GM21423 (cell line): ENCODE results near the gene IDH2.
A peak's percentile ranks its signal among the peaks of the same experiment; 100 is the strongest.
"Not testable (repeated sequence)": the region's sequence is repeated elsewhere in the genome, so short reads cannot be mapped to it uniquely, and the experiment has no call there.

Source experiments
- ATAC-seq: cut with Tn5 transposase; IDR thresholded peaks from one replicate; pipeline ENCODE4 v1.9.1; 2021; ENCODE audit warnings: mild to moderate bottlenecking, moderate library complexity; ENCODE audit not compliant: unreplicated experiment

IDH2 gene

DNA sequence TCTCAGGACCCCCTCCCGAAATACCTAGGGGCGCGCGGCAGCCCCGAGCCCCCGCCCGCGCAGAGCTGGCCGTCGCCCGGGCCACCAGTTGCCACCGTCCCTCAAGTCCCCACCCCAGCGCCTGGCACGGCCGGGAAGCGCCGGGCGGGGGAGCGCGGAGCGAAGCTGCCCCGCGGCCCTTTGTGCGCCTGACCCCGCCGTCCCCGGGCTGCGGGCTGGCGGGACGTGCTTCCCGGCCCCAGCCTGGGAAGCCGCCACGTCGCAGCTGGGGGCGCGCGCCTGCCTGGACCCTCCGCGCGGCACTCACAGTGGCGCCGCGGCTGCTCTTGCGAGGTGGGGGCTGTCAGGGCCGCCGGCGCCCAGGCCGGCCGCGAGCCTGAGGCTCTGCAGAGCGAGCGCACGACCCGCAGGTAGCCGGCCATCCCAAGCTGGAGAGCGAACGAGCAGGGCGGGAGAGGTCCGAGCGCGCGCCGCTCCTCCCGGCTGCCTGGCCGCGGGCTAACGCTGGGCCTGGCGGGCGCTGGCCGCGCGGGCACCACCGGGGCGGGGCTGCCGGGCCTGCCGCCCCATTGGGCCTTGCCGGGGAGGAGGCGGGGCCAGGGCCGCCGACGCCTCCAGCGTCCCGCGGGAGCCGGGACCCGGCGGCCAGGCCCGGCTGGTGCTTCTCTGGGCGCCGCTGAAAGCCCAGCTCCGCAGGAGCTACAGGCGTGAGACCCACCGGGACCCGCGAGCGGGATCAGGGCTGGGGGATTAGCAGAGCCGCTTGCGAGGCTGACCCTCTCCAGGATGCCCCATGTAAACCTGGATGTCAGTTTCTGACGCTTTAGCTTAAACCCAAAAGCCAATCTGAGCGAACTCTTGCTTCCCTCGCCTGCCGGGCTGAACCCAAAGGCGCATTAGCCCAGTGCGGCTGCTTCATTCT lies at the start of gene IDH2:
IDH2 (minus strand) TSS at position 500 of the 922 bp plus-strand sequence; CDS start at position 422, 78 bp downstream.
- ATAC-seq: peak; percentile 58

DNA sequence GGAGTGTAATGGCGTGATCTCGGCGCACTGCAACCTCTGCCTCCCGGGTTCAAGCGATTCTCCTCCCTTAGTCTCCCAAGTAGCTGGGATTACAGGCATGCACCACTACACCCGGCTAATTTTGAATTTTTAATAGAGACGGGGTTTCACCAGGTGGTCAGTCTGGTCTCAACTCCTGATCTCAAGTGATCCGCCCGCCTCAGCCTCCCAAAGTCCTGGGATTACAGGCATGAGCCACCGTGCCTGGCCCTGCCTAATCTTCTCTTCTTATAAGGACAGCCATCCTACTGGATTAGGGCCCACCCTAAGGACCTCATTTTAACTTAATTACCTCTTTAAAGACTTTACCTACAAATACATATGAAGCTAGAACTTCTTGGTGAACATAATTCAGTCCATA lies 48.3 kb upstream of the IDH2 start:
- ATAC-seq: not testable (repeated sequence)

DNA sequence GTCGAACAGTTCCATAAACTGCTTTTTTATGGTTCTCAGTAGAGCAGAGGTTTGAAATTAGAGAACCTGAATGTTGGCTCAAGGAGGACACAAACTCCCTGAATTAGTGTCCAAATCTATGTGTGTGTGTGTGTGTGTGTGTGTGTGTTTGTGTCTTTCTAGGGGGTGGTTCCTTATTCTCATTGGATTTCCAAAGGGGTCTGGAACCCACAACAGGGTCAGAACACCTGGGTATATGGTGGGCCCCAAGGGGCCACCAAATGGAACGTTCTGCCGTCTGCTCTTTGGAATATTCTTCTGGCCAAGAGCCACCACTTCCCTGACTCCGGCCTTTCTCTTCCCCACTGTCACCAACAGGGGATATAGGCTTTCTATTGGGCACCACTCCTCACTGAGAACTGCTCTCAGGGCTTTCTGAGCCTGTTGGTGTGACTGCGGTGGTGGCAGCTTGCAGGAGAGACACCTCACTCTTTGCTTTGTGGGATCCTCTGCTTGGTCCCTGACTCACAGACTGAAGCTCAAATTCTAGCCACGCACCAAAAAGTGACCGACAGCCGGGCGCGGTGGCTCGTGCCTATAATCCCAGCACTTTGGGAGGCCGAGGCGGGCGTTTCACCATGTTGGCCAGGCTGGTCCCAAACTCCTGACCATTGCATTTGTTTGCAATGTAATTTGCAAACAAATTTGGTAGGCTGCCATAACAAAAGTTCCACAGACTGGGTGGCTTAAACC lies 47.5 kb upstream of the IDH2 start:
- ATAC-seq: no peak

DNA sequence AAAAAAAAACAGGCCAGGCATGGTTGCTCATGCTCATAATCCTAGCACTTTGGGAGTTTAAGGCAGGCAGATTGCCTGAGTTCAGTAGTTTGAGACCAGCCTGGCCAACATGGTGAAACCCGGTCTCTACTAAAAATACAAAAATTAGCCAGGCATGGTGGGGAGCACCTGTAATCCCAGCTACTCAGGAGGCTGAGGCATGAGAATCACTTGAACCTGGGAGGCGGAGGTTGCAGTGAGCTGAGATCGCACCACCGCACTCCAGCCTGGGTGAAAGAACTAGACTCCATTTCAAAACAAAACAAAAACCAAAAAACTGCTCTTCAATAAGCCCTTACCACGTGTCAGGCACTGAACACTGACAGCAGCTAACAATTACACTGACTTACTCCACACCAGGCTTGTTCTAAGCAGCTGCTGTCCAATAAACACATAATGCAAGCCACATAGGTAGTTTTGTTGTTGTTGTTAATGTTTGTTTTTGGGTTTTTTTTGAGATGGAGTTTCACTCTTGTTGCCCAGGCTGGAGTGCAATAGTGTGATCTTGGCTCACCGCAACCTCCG lies 44.0 kb upstream of the IDH2 start:
- not testable (repeated sequence) for ATAC-seq

GRCh38 chr15:90145761-90146160 lies 43.5 kb upstream of the IDH2 start:
- ATAC-seq: no peak

DNA sequence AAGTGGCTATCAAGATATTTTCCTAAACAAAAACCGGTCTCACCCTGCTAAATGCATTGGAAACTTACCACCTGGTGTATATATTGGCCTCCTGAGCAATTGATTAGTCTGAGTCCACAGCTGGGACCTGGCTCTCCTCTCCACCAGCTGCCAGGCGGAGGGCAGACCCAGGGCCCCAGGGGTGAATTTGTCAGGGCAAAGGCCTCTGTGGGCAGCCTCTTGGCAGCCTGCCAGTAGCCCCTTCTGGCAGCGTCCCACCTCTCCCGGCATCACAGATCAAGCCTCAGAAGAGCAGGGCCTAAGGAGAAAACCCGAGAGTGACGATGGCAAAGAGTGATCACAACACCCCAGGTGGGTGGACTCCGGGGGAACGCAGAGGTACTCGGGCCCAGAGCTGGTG lies 43.0 kb upstream of the IDH2 start:
- no peak for ATAC-seq

DNA sequence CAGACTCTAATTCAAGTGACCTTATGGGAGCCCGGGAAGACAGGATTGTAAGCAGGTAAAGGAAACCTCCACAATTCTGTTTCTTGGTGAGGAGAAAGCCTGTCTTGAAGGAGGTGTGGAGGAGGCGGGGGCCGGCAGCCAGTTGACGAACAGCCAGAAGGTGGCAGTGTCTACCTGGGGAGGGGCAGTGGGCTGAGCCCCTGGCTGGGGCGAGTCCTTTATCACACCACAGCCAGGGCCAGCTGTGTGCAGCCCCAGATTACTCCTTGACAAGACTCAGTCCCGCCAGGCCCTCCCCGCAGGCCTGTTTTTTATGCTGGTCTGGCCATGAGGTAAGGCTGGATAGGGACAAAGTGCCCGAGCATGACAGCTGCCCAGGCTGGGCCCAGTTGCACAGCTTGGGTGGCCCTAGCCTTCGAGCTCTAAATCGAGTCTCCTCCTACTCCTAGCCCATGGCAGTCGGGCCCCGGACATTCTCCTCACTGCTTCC lies 40.9 kb upstream of the IDH2 start:
- ATAC-seq: no peak

- no peak for ATAC-seq
These were observed 40.2 kb upstream of the IDH2 start for GRCh38 chr15:90142216-90143165.

DNA sequence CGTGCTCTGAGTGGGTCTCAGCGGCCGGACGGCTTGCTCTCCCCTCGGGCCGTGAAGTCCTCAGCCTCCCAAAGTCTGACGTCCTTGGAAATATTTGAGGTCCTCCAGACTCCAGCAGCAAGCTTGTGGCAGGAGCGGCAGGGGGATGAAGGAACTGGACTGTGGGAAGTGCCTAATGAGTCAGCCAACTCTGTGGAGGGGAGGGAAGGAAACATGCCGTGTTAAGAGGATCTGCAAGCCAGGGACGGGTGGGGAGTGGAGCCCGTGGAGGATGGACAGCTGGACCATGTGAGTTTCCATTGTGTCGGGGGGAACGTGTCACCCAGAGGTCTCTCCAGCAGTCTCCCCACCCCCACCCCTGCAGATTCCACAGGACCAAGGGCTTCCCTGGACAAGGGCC lies 39.4 kb upstream of the IDH2 start:
- no peak for ATAC-seq

DNA sequence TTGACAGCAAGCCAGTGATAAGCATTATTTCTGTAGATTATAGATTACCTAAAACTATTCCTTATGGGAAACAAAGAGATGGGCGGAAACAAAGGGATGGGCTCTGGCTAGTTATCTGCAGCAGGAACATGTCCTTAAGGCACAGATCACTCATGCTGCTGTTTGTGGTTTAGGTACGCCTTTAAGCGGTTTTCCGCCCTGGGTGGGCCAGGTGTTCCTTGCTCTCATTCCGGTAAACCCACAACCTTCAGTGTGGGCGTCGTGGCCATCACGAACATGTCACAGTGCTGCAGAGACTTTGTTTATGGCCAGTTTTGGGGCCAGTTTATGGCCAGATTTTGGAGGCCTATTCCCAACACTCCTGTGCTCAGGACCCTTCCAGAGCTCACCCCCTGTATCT lies 37.3 kb upstream of the IDH2 start:
- not testable (repeated sequence) for ATAC-seq

DNA sequence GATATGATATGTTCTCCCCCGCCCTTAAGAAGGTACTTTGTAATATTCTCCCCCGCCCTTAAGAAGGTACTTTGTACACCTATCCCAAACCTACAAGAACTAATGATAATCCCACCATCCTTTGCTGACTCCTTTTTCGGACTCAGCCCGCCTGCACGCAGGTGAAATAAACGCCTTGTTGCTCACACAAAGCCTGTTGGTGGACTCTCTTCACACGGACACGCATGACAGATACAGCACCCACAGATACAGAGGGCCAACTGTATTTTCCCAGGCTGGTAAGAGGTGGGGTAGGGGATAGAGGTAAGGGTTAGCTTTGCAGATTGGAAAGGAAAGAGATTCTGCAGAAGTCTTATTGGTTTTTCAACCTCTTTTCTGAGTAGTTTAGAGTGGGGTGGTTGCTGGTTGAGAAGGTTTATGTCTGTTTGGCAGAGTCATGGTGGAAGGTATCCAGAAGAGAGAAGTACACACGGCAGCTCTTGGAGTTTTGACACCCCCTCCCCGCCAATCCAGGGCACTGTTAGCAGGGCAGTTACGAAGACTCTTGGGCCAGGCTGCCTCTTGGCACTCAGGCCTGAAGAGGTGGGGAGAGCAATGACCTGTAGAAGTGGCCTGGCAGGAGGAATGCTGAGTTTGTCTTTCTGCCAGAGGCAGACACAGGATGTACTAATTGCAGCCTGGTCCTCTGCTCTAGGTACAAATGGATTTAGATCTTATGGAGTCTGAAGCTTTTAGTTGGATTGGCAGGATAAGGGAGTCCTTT lies 36.0 kb upstream of the IDH2 start:
- no peak for ATAC-seq

- no peak for ATAC-seq
These were observed 30.2 kb upstream of the IDH2 start for GRCh38 chr15:90132437-90132836.

DNA sequence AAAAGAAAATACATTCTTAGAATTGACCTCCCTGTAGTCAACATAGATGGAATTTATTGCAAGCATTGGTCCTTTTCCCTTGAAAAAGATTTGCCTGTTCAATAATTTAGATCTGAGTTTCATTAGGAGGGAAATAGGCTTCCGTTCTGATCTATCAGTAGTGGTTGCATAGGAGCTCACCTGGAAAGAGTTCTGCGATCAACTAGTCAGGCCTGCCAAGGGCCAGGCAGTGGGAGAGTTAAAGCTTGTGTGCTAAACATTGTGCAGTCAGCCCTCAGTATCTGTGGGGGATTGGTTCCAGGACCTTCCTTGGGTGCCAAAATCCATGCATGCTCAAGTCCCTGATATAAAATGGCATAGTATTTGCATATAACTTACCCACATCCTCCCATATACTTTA lies 29.6 kb upstream of the IDH2 start:
- ATAC-seq: no peak

GRCh38 chr15:90130291-90130690 lies 28.0 kb upstream of the IDH2 start:
- ATAC-seq: no peak

GRCh38 chr15:90126596-90127435 lies 24.5 kb upstream of the IDH2 start:
- no peak for ATAC-seq

DNA sequence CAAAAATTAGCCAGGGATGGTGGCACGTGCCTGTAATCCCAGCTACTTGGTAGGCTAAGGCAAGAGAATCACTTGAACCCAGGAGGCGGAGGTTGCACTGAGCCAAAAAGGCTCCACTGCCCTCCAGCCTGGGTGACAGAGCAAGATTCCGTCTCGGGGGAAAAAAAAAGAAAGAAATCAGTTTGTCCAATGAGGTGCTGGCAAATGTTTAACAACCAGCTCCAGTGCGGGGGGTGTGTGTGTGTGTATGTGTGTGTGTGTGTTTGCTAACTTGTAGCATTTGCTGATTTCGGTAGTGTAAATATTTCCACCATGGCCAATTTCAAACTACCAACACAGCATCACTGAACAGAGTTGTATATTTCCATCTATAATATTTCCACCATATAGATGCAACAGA lies 23.8 kb upstream of the IDH2 start:
- no peak for ATAC-seq

DNA sequence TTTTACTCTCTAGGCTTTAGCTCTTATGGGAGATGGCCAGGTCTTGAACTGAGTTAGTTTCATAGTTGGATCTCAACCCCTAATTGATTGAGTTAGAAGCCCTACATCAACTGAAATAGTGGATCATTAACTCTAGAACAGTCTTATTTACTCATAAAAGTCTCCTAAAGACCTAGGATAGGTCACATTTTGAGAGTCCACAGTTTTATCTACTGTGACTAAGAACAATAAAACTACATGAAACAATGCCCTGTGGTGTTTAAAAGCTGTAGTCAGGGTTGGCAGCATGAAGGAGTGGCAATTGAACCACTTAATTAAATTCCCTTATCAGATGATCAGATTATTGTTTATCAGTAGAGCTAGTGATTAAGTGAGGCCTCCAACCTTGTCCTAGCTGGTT lies 22.2 kb upstream of the IDH2 start:
- no peak for ATAC-seq

- no peak for ATAC-seq
These were observed 18.8 kb upstream of the IDH2 start for GRCh38 chr15:90121086-90121485.

- ATAC-seq: no peak
These were observed 17.1 kb upstream of the IDH2 start for GRCh38 chr15:90119367-90119766.
